Measurements from ENCODE around the gene TMEM205.
"Not testable (repeated sequence)": the region's sequence is repeated elsewhere in the genome, so short reads cannot be mapped to it uniquely, and the experiment has no call there.

TMEM205 gene

GRCh38 chr19:11321191-11322126 lies 24.6 kb downstream of the TMEM205 start:
- in situ Hi-C loops (cut with HindIII; ENCODE audit: low sequenced_read_pairs): no loop called here

GRCh38 chr19:11320278-11320995 lies 25.6 kb downstream of the TMEM205 start:
- DNase-seq (ENCODE audit: low read depth, low spot score); H3K4me3 ChIP-seq (ENCODE audit: low read depth, low read length); in situ Hi-C loops (cut with HindIII; ENCODE audit: low sequenced_read_pairs): not testable (repeated sequence)

More at GRCh38 chr19:11321191-11322126, 24.6 kb downstream of the TMEM205 start:
- no peak overlapping the region for H3K4me3 ChIP-seq (ENCODE audit: low read depth, low read length)
- no peak for TF ChIP-seq CTCF (IDR thresholded peaks at IDR 0.05; ENCODE audit: low read depth, low read length)
- DNase-seq (ENCODE audit: low read depth, low spot score): no peak

GRCh38 chr19:11306337-11306736 lies 39.7 kb downstream of the TMEM205 start:
- DNase-seq (ENCODE audit: low read depth, low spot score): no peak
- in situ Hi-C loops (cut with HindIII; ENCODE audit: low sequenced_read_pairs): no loop called here
- no peak overlapping the region for H3K4me3 ChIP-seq (ENCODE audit: low read depth, low read length)
- no peak for TF ChIP-seq CTCF (IDR thresholded peaks at IDR 0.05; ENCODE audit: low read depth, low read length)

GRCh38 chr19:11304936-11305335 lies 41.1 kb downstream of the TMEM205 start:
- H3K4me3 ChIP-seq (ENCODE audit: low read depth, low read length): no peak overlapping the region
- in situ Hi-C loops (cut with HindIII; ENCODE audit: low sequenced_read_pairs): no loop called here
- DNase-seq (ENCODE audit: low read depth, low spot score): no peak
- no peak for TF ChIP-seq CTCF (IDR thresholded peaks at IDR 0.05; ENCODE audit: low read depth, low read length)

GRCh38 chr19:11300811-11301120 lies 45.3 kb downstream of the TMEM205 start:
- no peak overlapping the region for H3K4me3 ChIP-seq (ENCODE audit: low read depth, low read length)
- in situ Hi-C loops (cut with HindIII; ENCODE audit: low sequenced_read_pairs): no loop called here
- no peak for TF ChIP-seq CTCF (IDR thresholded peaks at IDR 0.05; ENCODE audit: low read depth, low read length)
- DNase-seq (ENCODE audit: low read depth, low spot score): no peak

GRCh38 chr19:11299946-11300810 lies 45.9 kb downstream of the TMEM205 start:
- DNase-seq (ENCODE audit: low read depth, low spot score): no peak
- in situ Hi-C loops (cut with HindIII; ENCODE audit: low sequenced_read_pairs): no loop called here
- H3K4me3 ChIP-seq (ENCODE audit: low read depth, low read length): no peak overlapping the region
- no peak for TF ChIP-seq CTCF (IDR thresholded peaks at IDR 0.05; ENCODE audit: low read depth, low read length)

All from astrocyte of the spinal cord (primary cell).